HG03460 (cell line): Measurements from ENCODE around the gene RSPH3.
"Not testable (repeated sequence)": the region's sequence is repeated elsewhere in the genome, so short reads cannot be mapped to it uniquely, and the experiment has no call there.

Experiments
- ATAC-seq: cut with Tn5 transposase; IDR thresholded peaks from one replicate; pipeline ENCODE4 v1.9.1; 2021; ENCODE audit not compliant: unreplicated experiment

Gene RSPH3

DNA sequence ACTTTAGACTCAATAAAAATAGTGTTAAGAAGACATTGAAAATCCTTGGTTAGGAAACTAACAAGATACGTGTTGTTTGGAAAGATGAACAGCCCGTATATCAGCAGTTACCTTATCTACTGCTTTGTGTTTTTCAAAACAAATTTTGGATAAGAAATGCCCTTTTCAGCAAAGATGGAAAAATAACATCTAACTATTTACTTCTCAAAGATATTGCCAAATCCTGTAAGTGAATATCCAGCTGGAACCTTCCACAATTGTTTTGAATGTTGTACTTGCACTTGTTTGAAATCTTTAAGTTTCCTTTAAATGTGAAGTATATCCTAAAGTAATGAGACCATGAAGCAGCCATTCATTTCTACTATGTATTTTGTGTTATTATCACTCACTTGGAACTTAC lies 30.2 kb upstream of the RSPH3 start:
- no peak for ATAC-seq

DNA sequence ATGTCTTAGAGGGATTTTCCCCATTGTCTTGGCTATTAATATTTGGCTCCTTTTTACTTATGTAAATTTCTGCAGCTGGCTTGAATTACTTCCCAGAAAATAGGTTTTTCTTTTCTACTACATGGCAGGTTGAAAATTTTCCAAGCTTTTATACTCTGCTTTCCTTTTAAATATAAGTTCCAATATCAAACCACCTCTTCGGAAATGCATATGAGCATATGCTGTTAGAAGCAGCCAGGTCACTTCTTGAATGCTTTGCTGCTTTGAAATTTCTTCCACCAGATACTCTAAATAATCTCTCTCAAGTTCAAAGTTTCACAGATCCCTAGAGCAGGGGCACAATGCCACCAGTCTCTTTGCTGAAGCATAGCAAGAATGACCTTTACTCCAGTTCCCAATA lies 25.2 kb upstream of the RSPH3 start:
- not testable (repeated sequence) for ATAC-seq

DNA sequence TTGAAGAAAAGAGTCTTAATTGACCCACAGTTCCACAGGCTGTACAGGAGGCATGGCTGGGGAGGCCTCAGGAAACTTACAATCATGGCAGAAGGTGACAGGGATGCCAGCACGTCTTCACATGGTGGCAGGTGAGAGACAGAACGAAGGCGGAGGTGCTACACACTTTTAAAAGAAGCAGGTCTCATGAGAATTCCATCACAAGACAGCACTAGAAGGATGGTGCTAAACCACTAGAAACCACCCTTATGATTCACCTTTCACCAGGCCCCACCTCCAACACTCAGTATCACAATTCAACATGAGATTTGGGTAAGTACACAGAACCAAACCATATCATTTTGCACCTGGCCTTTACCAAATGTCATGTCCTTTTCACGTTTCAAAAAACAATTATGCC lies 23.9 kb upstream of the RSPH3 start:
- no peak for ATAC-seq

- no peak for ATAC-seq
These were observed 20.0 kb upstream of the RSPH3 start for GRCh38 chr6:159020011-159020410.

DNA sequence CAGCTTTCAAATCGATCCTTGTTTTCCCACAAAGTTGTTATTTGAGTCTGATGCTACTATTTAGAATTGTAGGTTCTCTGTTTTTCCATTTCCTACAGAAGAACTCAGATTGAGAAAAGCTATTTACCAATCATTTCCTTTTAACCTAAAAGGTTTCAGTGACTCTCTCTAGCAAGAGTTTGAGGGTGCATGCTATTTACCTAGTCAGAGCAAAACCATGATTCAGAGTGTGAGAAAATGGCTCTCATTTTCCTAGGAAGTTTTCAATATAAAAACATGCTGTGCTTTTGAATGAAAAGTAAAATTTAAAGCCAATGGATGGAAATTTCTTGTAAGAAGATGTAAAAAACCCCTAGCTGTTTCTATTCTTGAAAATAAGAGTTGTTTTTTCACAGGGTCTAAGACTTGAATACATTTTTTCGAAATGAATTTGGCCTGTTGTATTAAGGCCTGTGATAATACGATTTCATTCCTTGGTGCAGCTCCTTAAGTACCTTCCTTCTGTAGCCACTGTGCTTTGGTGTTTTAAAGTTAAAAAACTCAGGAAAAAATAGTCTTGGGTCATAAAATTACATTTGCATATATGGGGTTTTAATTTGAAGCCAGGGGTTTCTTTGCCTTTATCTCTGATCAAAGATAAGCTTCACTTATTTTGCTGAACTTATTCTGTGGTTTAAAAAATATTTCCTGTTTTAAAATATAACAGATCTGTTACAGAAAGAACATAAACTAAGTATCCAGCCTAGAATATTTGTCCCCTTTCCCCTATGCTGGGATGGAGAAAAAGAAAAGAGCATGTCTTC lies 18.0 kb upstream of the RSPH3 start:
- no peak for ATAC-seq

GRCh38 chr6:159014406-159014805 lies 14.4 kb upstream of the RSPH3 start:
- no peak for ATAC-seq

GRCh38 chr6:159013229-159013628 lies 13.2 kb upstream of the RSPH3 start:
- ATAC-seq = no peak

GRCh38 chr6:159012201-159012600 lies 12.2 kb upstream of the RSPH3 start:
- ATAC-seq = no peak

- ATAC-seq = not testable (repeated sequence)
These were observed 10.1 kb upstream of the RSPH3 start for GRCh38 chr6:159010037-159010612.

DNA sequence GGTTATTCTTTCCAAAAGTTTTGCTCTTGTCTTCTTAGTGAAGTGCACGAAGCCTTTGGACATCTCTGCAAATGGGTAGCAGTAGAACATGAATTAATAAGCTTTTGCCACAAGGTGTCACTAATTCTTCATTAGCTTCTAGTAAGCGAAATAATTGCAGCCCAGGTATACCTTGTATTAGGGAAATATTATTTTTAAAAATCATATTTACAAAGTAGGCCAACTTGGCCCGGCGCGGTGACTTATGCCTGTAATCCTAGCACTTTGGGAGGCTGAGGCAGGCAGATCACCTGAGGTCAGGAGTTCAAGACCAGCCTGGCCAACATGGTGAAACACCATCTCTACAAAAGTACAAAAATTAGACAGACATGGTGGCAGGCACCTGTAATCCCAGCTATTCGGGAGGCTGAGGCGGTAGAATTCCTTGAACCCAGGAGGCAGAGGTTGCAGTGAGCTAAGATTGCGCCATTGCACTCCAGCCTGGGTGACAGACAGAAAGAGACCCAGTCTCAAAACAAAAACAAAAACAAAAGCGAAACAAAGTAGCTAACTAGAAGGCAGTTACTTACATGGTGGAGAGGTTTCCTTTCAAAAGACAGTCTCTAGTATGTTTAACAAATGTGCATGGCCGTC lies 8.8 kb upstream of the RSPH3 start:
- peak; percentile 68 for ATAC-seq

DNA sequence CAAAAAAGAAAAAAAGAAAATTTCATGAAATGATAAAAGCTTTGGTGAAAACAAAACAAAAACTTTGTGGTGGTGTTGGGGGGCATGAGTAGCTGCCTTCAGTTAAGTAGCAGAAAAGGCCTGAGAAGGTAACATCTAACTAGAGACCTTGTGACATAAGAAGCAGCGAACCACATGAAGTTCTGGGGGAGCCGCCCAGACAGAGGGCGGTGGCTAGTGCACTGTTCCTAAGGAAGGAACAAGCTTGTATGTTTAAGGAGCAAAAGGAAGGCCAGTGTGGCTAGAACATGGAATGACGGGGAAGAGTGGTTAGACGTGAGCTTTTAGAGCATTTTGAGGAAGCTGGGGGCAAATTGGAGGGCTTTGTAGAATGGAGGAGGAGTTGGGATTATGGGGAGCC lies 7.5 kb upstream of the RSPH3 start:
- ATAC-seq = no peak

DNA sequence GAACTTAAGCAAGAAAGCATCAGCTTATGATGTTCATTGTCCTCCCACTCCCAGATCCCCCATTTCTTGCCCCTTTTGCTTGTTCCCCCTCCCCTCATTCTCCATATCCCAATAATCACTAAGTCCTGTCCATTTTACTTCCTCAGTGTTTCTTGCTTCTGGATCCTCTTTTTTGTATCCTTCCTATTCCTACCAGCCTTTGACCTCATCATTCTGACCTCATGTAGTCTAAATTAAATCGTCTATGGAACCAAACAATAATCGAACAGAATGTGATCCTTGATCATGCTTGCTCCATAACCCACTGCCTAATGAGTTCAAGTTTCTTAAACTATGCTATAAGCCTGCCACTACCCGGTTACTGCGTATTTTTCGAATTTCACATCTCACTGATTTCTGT lies 5.4 kb upstream of the RSPH3 start:
- no peak for ATAC-seq

DNA sequence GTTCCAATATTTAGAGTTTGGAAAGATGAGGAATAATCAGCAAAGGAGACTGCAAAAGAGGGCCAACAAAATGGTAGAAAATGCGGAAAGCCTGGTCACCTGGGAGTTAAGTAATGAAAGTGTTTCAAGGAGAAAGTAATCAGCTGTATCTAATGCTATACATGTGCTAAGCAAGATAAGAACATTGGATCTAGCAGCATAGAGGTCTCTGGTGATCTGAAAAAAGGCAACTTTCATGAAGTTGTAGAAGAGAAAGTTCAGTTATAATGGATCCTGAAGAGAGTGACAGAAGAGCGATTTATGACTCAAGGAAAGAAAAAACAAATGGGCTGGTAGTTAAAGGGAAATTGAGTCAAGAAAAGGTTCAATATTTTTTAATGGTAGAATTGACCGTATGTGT lies 4.6 kb upstream of the RSPH3 start:
- no peak for ATAC-seq

GRCh38 chr6:159002432-159003155 lies 2.6 kb upstream of the RSPH3 start:
- ATAC-seq = no peak

DNA sequence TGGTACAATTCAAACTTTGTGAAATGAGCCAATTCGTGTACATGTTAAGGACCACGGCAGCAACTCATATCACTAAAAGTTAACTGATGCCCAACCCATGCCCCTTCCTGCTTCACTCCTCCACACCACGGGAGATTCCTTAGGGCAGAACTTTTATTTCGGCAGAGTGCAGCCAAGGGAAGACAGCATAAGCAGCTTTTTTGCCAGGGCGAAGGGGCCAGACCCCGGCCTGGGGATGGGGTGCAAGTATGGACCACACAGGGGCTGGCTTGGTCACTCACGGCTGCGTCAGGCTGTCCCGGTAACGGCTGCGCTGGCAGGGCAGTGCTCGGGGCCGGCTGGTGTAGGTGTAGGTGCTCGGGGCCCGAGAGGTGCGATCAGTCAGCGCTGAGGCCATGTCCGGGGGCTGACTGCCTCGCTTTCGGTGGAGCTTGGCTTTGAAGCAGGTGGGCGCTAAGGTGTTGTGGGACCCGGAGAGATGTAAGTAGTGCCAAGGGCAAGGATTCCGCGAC lies 792 bp downstream of the RSPH3 start:
- peak; percentile 29 for ATAC-seq

GRCh38 chr6:158996856-158997255 lies 3.1 kb downstream of the RSPH3 start:
- no peak for ATAC-seq

DNA sequence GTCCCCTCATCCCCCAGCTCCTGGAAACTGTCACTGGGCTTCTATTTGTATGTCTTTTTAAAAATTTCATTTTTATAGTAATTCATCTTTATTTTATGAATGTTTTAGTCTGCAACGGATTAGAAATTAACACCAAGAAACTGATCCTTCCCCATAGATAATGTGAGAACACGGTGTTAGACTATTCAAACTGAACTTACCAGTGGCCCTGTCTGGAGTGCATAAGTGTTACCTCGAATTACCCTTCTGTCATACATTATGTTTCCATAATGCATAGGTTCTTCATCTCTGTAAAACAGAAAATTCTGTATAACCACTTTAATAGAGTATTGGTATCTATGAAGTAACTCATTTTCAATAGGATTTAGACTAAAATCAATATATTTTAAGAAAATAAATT lies 6.4 kb downstream of the RSPH3 start:
- no peak for ATAC-seq

DNA sequence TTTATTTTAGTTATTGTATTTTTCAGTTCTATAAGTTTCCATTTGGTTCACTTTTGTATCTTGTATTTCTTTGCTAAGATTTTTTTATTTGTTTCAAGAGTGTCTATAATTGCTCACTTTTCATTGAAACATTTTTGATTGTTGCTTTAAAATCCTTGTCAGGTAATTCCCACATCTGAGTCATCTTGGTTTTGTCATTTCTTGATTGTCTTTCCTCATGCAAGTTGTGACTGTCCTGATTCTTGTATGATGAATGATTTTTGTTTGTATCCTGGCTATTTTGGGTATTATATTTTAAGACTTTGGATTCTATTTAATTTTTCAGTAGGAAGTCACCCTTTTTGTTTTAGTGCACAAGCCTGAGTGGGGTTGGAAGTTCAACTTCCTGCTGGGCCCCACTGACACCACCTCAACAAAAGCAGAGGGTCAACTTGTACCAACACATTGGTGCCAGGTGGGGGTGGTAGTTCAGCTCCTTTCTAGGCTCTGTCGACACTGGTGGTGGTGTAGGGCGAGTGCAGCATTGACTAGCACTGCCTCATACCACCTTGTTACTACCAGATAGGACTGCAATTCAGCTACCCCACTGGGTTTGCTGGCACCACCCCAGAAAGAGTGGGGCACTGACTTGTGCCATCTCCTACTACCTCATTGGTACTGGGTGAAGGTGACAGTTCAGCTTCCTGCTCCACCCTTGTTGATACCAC lies 8.8 kb downstream of the RSPH3 start:
- ATAC-seq = no peak

DNA sequence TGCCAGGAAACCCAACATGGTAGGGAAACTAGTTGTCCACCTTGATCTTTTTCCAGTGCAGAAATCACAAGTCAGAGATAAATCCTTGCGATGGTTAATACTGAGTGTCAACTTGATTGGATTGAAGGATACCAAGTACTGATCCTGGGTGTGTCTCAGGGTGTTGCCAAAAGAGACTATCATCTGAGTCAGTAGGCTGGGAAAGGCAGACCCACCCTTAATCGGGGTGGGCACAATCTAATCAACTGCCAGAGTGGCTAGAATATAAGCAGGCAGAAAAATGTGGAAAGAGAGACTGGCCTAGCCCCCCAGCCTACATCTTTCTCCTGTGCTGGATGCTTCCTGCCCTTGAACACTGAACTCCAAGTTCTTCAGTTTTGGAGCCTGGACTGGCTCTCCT lies 10.3 kb downstream of the RSPH3 start:
- ATAC-seq = not testable (repeated sequence)

DNA sequence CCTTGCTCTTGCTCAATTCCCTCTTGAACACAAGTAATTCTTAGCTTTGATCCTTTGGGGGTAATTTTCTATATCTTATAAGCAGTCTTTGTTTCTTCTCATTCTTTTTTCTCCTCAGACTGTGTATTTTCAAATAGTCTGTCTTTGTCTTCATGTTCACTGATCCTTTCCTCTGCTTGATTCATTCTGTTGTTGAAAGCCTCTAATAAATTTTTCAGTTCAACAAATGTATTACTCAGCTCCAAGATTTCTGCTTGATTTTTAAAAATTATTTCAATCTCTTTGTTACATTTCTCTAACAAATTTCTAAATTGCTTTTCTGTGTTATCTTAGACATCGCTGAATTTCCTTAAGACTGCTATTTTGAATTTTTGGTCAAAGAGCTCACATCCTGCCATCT lies 11.5 kb downstream of the RSPH3 start:
- ATAC-seq = no peak

DNA sequence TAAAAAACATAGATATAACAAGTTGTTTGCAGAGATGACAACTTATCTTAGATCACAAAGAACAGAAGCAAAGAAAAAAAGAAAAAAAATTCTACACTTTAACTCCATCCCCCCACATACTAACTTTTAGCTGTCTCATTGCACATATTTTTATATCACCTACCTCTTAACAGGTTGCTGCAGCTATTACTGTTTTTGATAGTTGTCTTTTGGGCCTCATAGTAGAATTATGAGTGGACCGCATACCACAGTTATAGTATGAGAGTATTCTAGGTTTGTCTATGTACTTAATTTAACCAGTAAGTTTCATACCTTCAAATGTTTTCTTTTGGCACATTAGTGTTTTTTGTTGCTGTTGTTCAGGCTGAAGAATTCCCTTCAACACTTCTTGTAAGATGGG lies 12.3 kb downstream of the RSPH3 start:
- ATAC-seq = no peak
